Forelimb muscle (tissue), 1 donor: ENCODE data around the gene HS3ST3B1. TPM values are rescaled to one million over a fixed set of nuclear protein-coding genes. Genes with fewer than 3 reads are reported as not detected.

Source experiments
- DNase-seq: peaks from one replicate; pipeline ENCODE4 v3.0.0-alpha.2; 2013; ENCODE audit warnings: low read depth
- polyA plus RNA-seq: library from polyadenylated mRNA; unstranded; fragments of 120-200 nt; gene quantifications from one replicate; pipeline ENCODE4 v1.2.1, GENCODE V29; 2013; ENCODE audit not compliant: insufficient read length

The HS3ST3B1 gene
- polyA plus RNA-seq, 1 donor, result 0.83 TPM

- no peak for DNase-seq
Measured at GRCh38 chr17:14321476-14321949, 20.6 kb downstream of the HS3ST3B1 start.

GRCh38 chr17:14321980-14322776 lies 21.3 kb downstream of the HS3ST3B1 start:
- no peak for DNase-seq

GRCh38 chr17:14323522-14323981 lies 22.7 kb downstream of the HS3ST3B1 start:
- no peak for DNase-seq

GRCh38 chr17:14325618-14326167 lies 24.8 kb downstream of the HS3ST3B1 start:
- DNase-seq, result no peak

GRCh38 chr17:14329900-14330491 lies 29.1 kb downstream of the HS3ST3B1 start:
- DNase-seq, result no peak

GRCh38 chr17:14330492-14330962 lies 29.6 kb downstream of the HS3ST3B1 start:
- DNase-seq, result no peak

GRCh38 chr17:14331225-14331981 lies 30.5 kb downstream of the HS3ST3B1 start:
- no peak for DNase-seq

GRCh38 chr17:14331982-14332298 lies 31.1 kb downstream of the HS3ST3B1 start:
- no peak for DNase-seq

GRCh38 chr17:14332331-14332730 lies 31.4 kb downstream of the HS3ST3B1 start:
- no peak for DNase-seq

- DNase-seq, result no peak
Measured at GRCh38 chr17:14333506-14333905, 32.6 kb downstream of the HS3ST3B1 start.

- DNase-seq, result no peak
Measured at GRCh38 chr17:14334276-14334840, 33.5 kb downstream of the HS3ST3B1 start.

- no peak for DNase-seq
Measured at GRCh38 chr17:14334919-14335318, 34.0 kb downstream of the HS3ST3B1 start.

- no peak for DNase-seq
Measured at GRCh38 chr17:14336418-14336817, 35.5 kb downstream of the HS3ST3B1 start.

- no peak for DNase-seq
Measured at GRCh38 chr17:14337596-14338079, 36.8 kb downstream of the HS3ST3B1 start.

- DNase-seq, result no peak
Measured at GRCh38 chr17:14340857-14341754, 40.2 kb downstream of the HS3ST3B1 start.

GRCh38 chr17:14341866-14342265 lies 41.0 kb downstream of the HS3ST3B1 start:
- DNase-seq, result no peak

- DNase-seq, result no peak
Measured at GRCh38 chr17:14346801-14347200, 45.9 kb downstream of the HS3ST3B1 start.

GRCh38 chr17:14351493-14351892 lies 50.6 kb downstream of the HS3ST3B1 start:
- no peak for DNase-seq

- no peak for DNase-seq
Measured at GRCh38 chr17:14352136-14352535, 51.3 kb downstream of the HS3ST3B1 start.

GRCh38 chr17:14353861-14354474 lies 53.1 kb downstream of the HS3ST3B1 start:
- no peak for DNase-seq
